Esophagus (tissue), 2 donors: ENCODE results near the gene MAN1A1. TPM values are rescaled to one million over a fixed set of nuclear protein-coding genes. Genes with fewer than 3 reads are reported as not detected.
"Not testable (repeated sequence)": the region's sequence is repeated elsewhere in the genome, so short reads cannot be mapped to it uniquely, and the experiment has no call there.

ENCODE experiments used
- H3K27ac ChIP-seq, 2 donors: one replicate each; pipeline ENCODE4 v1.5.1; 2013; ENCODE audit warnings: low read depth in 2 of 2, mild to moderate bottlenecking in 2 of 2, inconsistent platforms in 1 of 2, low read length in 1 of 2, moderate library complexity in 1 of 2
- H3K27me3 ChIP-seq, 2 donors: one replicate each; pipeline ENCODE4 v1.6.1; 2013; ENCODE audit warnings: low read length in 2 of 2, control low read depth in 1 of 2, mild to moderate bottlenecking in 1 of 2; ENCODE audit not compliant: insufficient read depth in 2 of 2, control insufficient read depth in 1 of 2
- H3K36me3 ChIP-seq, 2 donors: one replicate each; pipeline ENCODE4 v1.6.1; 2013; ENCODE audit warnings: low read length in 1 of 2; ENCODE audit not compliant: control insufficient read depth in 2 of 2, insufficient read depth in 2 of 2
- H3K4me1 ChIP-seq, 2 donors: one replicate each; pipeline ENCODE4 v1.6.1; 2013; ENCODE audit warnings: low read length in 1 of 2; ENCODE audit not compliant: control insufficient read depth in 2 of 2, insufficient read depth in 2 of 2
- H3K4me3 ChIP-seq, 2 donors: one replicate each; pipeline ENCODE4 v1.5.1; 2013; ENCODE audit warnings: low read length in 2 of 2, mild to moderate bottlenecking in 2 of 2, low read depth in 1 of 2, moderate library complexity in 1 of 2
- H3K9me3 ChIP-seq, 2 donors: one replicate each; pipeline ENCODE4 v1.6.1; 2013; ENCODE audit warnings: mild to moderate bottlenecking in 2 of 2, low read depth in 1 of 2, low read length in 1 of 2, moderate library complexity in 1 of 2; ENCODE audit not compliant: control insufficient read depth in 2 of 2, insufficient read depth in 1 of 2
- WGBS, 2 donors: extraction: QIAGEN DNeasy Blood & Tissue Kit; methylation state at CpG; one replicate each; pipeline ENCODE4 v1.1.7; 2013; 5-methylcytosine and 5-hydroxymethylcytosine counted together
- polyA plus RNA-seq, 2 donors: library from polyadenylated mRNA; stranded (reverse); fragments of 200-250 nt; gene quantifications; one replicate each; pipeline ENCODE4 v1.2.3, GENCODE V29; 2013
- donor health status: healthy with polysubstance abuse.
- donor health status: Bipolar disorder and iron deficiency.

The MAN1A1 gene
- polyA plus RNA-seq, 2 donors: 2.0 to 5.3 TPM

GRCh38 chr6:119297049-119297448 lies 52.5 kb downstream of the MAN1A1 start:
- no peak overlapping the region for H3K27ac ChIP-seq
- H3K4me3 ChIP-seq: no peak overlapping the region
- no peaks in the 10 kb centered on the region for H3K27me3 ChIP-seq
- H3K36me3 ChIP-seq: no peaks in the 10 kb centered on the region
- H3K4me1 ChIP-seq: no peaks in the 10 kb centered on the region
- no peaks in the 10 kb centered on the region for H3K9me3 ChIP-seq

GRCh38 chr6:119296036-119297035 lies 53.2 kb downstream of the MAN1A1 start:
- 59 to 76% methylated on average over 4 of the region's 4 CpGs for WGBS, 2 donors
- no peak overlapping the region for H3K27ac ChIP-seq
- H3K4me1 ChIP-seq: no peaks in the 10 kb centered on the region
- H3K36me3 ChIP-seq: no peaks in the 10 kb centered on the region
- no peaks in the 10 kb centered on the region for H3K27me3 ChIP-seq
- H3K9me3 ChIP-seq: no peaks in the 10 kb centered on the region
- H3K4me3 ChIP-seq: no peak overlapping the region

GRCh38 chr6:119294984-119295383 lies 54.6 kb downstream of the MAN1A1 start:
- H3K4me3 ChIP-seq: no peak overlapping the region
- H3K36me3 ChIP-seq: no peaks in the 10 kb centered on the region
- no peaks in the 10 kb centered on the region for H3K9me3 ChIP-seq
- no peak overlapping the region for H3K27ac ChIP-seq
- WGBS, 2 donors: 82 to 85% methylated on average over 4 of the region's 4 CpGs
- no peaks in the 10 kb centered on the region for H3K27me3 ChIP-seq
- no peaks in the 10 kb centered on the region for H3K4me1 ChIP-seq

- 95 to 97% methylated on average over 3 of the region's 3 CpGs for WGBS, 2 donors
- not testable (repeated sequence) for H3K36me3 ChIP-seq, H3K9me3 ChIP-seq, H3K27me3 ChIP-seq, H3K4me3 ChIP-seq, H3K27ac ChIP-seq, H3K4me1 ChIP-seq
Measured at GRCh38 chr6:119291060-119291459, 58.5 kb downstream of the MAN1A1 start.

- H3K27me3 ChIP-seq: no peaks in the 10 kb centered on the region
- no peaks in the 10 kb centered on the region for H3K9me3 ChIP-seq
- no peaks in the 10 kb centered on the region for H3K4me1 ChIP-seq
- no peaks in the 10 kb centered on the region for H3K36me3 ChIP-seq
- 46 to 93% methylated on average over 2 of the region's 2 CpGs for WGBS, 2 donors
- H3K27ac ChIP-seq: no peak overlapping the region
- no peak overlapping the region for H3K4me3 ChIP-seq
Measured at GRCh38 chr6:119290306-119290705, 59.3 kb downstream of the MAN1A1 start.

- H3K27ac ChIP-seq: no peak overlapping the region
- no peaks in the 10 kb centered on the region for H3K4me1 ChIP-seq
- H3K4me3 ChIP-seq: no peak overlapping the region
- H3K27me3 ChIP-seq: no peaks in the 10 kb centered on the region
- 67 to 74% methylated on average over 3 of the region's 3 CpGs for WGBS, 2 donors
- H3K36me3 ChIP-seq: peaks cover 0 to 3% of the 10 kb centered on the region in 2 donors
- no peaks in the 10 kb centered on the region for H3K9me3 ChIP-seq
Measured at GRCh38 chr6:119289651-119290050, 59.9 kb downstream of the MAN1A1 start.

- Histone ChIP-seq H3K36me3 (peaks cover 0 to 3% of the 10 kb centered on the region in 2 donors), H3K4me3 (no peak overlapping the region), H3K4me1 (no peaks in the 10 kb centered on the region), H3K27me3 (no peaks in the 10 kb centered on the region), H3K27ac (no peak overlapping the region), H3K9me3 (no peaks in the 10 kb centered on the region)
- 85 to 87% methylated on average over 3 of the region's 3 CpGs for WGBS, 2 donors
Measured at GRCh38 chr6:119285908-119286625, 63.5 kb downstream of the MAN1A1 start.

GRCh38 chr6:119284861-119285521 lies 64.6 kb downstream of the MAN1A1 start:
- 76 to 97% methylated on average over 4 of the region's 4 CpGs for WGBS, 2 donors
- H3K4me3 ChIP-seq: no peak overlapping the region
- no peaks in the 10 kb centered on the region for H3K27me3 ChIP-seq
- no peaks in the 10 kb centered on the region for H3K9me3 ChIP-seq
- no peak overlapping the region for H3K27ac ChIP-seq
- H3K4me1 ChIP-seq: no peaks in the 10 kb centered on the region
- peaks cover 0 to 3% of the 10 kb centered on the region in 2 donors for H3K36me3 ChIP-seq

GRCh38 chr6:119283979-119284545 lies 65.5 kb downstream of the MAN1A1 start:
- no peaks in the 10 kb centered on the region for H3K4me1 ChIP-seq
- peaks cover 0 to 3% of the 10 kb centered on the region in 2 donors for H3K36me3 ChIP-seq
- H3K4me3 ChIP-seq: no peak overlapping the region
- no peaks in the 10 kb centered on the region for H3K27me3 ChIP-seq
- 89 to 91% methylated on average over 6 of the region's 6 CpGs for WGBS, 2 donors
- H3K9me3 ChIP-seq: no peaks in the 10 kb centered on the region
- H3K27ac ChIP-seq: no peak overlapping the region
